ENCODE results near the gene EFNA1.
A peak's percentile ranks its signal among the peaks of the same experiment; 100 is the strongest.

The EFNA1 gene, protein sequence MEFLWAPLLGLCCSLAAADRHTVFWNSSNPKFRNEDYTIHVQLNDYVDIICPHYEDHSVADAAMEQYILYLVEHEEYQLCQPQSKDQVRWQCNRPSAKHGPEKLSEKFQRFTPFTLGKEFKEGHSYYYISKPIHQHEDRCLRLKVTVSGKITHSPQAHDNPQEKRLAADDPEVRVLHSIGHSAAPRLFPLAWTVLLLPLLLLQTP

GRCh38 chr1:155127105-155127966 is at the start of gene EFNA1:
Gene EFNA1, plus strand, starts transcription at chr1:155127876. Its CDS starts 102 bp downstream, at chr1:155127978.
- DNase-seq (ENCODE audit: low read depth) = peak; percentile 31

DNA sequence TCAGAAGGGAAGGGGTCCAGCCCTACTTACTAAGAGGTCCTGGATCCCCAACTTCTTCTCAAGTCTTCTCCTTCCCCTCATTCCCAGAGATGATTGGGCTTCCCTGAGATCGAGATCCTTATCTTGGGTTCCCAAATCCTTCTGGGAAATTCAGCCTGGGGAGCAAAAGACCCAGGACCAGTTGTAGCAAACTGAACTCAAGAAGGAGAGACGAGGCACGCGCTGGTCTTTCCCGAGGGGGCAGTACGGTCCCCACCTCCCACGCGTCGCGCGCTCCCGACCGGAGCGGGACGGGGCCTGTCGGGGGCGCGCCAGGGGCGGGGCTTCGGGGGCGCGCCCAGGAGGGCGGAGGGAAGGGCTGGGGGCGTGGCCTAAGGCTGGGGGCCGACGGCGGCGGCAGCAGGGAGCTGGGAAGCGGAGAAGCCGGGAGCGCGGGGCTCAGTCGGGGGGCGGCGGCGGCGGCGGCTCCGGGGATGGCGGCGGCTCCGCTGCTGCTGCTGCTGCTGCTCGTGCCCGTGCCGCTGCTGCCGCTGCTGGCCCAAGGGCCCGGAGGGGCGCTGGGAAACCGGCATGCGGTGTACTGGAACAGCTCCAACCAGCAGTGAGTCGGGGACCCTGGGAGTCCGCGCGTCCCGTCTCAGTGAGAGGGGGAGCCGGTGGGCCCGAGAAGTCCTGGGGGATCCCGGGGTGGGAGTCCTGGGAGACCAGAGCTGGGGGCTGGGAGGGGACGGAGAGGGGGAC is 49.0 kb upstream of the EFNA1 start, which contains the start of gene EFNA3:
Gene EFNA3, plus strand, starts transcription at position 369 of the 741 bp plus-strand sequence. Its CDS starts 105 bp downstream, at position 474.
- no peak for DNase-seq (ENCODE audit: low read depth)

GRCh38 chr1:155079210-155079486 is 48.5 kb upstream of the EFNA1 start:
- no peak for DNase-seq (ENCODE audit: low read depth)

DNA sequence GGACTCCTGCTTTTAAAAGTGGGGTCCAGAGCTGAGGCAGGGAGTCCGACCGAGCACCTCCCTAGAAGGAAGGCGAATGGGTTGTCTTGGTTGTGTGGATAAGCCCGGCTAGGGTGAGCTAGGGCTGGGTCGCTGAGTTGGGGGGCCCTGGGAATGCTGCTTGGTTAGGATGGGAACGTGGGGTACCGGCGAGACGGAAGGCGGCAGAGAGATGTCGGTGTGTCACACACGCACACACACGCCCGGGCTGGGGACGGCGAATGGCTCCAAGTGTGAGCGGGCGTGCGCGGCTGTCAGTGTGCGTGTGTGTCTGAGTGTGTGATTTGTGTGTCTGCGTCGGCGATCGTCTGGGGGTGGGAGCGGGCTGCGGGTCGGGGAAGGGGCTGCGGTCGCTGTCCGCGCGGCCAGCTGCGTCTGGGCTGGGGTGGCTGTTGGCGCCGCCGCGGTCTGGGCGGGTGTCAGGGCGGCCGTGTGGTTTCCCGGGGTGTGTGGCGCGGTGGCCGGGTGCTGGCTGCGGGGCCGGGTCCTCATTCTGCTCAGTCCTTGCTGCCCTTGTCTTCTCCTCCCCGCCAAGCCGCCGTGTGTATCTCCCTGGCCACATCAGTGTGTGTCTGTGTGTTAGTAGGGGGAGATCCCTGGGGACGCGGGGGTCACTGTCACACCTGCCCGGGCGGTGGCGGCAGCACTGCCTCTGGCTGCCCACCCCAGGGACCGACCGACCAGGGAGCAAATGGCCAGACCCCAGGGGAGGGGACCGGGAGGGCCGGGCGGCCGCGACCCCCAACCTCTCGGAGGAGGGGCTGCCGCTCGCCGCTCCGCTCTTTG is 48.0 kb upstream of the EFNA1 start:
- DNase-seq (ENCODE audit: low read depth) = no peak

DNA sequence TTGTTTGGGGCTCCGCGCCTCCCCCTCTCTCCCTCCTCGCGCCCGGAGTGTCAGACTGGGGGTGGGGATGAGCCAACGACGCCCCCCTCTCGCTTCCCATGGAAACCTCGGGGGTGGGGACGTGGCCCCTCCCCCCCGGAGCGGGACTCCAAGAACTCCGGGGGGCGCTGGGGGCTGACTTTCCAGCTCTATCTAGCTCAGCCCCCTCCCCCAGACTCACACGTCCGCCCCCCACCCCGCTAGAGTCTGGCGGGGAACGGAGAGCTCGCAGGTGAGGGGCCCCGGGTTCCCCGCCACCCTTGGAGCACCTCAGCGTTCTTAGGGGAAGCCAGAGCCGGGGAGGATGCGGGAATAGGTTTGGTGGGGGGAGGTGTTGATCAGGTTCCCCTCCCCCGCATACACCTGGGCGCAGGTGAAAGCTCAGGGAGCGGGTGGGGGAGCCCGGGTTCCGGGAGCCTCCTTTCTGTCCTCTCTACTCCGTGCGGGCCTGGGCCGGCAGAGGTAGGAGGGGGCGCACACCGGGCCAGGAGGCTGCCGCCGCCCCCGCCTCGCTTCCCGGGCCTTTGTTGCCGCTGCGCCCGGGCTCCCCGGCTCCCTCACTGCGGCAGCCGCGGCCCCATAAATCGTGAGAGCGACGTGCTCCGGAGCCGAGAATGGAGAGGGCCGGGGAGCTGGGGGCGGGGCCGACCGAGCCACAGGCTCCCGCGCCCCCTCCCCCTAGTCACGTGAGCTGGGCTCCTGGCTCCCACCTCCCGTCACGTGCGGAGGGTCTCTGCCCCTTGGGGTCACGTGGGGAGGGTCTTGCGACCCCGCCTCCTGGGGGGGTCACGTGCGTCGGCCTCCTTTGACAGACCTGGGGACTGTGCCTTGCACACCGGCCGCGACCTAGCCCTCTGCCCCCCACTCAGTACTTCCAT is 47.1 kb upstream of the EFNA1 start:
- DNase-seq (ENCODE audit: low read depth) = no peak

GRCh38 chr1:155081472-155082300 is 46.0 kb upstream of the EFNA1 start:
- DNase-seq (ENCODE audit: low read depth) = no peak

- DNase-seq (ENCODE audit: low read depth) = no peak
Measured at GRCh38 chr1:155082301-155083051, 45.2 kb upstream of the EFNA1 start.

DNA sequence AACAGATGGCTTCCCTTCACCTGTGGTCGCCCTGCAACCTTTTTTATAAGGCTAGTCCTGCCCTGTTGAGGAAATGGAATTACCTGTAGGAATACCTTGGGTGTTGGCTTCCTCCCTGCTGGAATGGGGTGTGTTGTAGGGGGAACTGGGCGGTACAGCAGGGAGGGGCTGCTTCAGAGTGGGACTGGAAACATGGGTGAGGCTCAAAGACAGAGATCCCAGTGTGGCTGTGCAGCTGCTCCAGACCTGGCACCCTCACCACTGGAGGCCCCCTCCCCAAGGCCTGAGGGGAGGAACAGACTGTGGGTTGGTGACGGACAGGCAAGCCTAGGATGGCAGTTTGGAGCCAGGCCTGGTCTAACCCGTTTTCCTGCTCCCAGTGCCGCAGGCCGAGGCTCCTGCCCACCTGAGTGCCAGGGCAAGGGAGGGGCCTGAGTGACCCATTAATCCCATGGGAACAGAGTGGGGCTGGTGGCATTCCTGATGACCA is 44.6 kb upstream of the EFNA1 start:
- DNase-seq (ENCODE audit: low read depth) = no peak

DNA sequence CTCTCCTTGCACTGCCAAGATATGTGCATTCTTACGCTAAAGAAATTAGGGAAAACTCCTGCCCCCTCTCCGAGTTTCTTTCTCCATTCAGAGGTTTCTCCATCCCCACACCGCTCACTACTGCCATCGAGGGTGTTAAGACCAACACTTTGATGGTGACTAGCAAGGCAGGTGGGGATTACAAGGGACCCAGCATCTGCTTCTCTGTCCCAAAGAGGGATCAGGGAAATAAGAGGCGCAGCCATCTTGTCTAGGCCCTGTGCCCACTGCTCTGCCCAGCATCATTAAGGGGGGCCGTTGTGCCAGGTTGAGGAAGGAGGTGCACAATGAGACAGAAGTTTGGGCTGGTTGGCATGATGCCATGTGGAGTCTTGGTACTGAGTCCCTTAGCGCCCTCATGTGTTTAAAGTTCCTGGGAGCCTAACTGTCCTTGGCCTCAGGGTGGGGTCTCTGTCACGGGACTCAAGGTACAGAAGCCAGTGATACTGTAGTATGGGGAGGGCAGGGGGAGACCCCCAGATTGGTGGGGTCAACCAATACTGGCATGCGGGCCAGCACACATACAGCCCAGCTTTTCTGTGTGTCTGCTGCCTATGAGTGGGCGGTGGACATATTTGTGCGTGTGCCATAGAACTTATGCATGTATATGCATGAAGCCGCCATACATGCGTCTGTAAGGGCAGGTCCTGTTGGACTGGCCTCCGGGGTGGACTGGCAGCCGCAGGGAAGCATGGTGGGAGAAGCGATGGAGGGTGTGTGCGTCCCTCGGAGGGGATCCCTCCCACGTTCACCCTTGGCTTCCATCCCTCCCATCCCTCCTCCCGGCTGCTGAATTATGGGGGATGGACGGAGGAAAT is 43.6 kb upstream of the EFNA1 start:
- DNase-seq (ENCODE audit: low read depth) = no peak

DNA sequence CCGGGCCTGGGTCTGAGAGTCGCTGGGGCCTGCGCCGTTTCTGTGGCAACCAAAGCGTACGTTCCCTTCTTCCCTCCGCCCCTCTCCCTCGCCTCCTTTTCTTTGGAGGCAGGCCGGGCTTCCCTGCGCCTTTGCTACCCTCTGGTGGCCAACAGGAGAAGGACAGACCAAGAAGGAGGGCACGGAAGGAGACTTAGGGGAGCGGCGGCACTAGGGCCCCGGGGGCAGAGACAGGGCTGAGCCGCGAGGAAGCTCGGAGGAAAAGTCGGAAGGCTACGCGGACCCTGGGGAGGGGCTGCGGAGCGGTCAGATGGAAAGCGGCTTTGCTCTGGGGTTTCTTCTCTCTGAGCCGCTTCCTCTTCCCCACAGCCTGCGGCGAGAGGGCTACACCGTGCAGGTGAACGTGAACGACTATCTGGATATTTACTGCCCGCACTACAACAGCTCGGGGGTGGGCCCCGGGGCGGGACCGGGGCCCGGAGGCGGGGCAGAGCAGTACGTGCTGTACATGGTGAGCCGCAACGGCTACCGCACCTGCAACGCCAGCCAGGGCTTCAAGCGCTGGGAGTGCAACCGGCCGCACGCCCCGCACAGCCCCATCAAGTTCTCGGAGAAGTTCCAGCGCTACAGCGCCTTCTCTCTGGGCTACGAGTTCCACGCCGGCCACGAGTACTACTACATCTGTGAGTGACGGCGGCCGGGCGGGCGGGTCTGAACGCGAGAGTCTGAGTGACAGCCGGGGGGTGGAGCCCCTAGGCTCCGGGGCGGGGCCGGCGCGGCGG is 42.8 kb upstream of the EFNA1 start:
- DNase-seq (ENCODE audit: low read depth) = peak; percentile 86

- DNase-seq (ENCODE audit: low read depth) = peak; percentile 63
Measured at GRCh38 chr1:155085504-155086127, 42.1 kb upstream of the EFNA1 start.

DNA sequence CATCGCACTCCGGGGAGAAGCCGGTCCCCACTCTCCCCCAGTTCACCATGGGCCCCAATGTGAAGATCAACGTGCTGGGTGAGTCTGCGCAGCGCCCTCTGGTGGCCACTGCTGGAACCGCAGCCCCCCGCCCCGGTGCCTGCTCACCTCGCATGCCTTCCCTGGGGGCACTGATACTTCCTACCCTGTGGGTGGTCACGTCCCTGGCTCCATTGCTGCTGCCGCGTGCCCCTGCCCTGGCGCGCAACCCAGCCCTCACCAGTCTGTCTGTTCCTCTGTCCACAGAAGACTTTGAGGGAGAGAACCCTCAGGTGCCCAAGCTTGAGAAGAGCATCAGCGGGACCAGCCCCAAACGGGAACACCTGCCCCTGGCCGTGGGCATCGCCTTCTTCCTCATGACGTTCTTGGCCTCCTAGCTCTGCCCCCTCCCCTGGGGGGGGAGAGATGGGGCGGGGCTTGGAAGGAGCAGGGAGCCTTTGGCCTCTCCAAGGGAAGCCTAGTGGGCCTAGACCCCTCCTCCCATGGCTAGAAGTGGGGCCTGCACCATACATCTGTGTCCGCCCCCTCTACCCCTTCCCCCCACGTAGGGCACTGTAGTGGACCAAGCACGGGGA is 41.4 kb upstream of the EFNA1 start:
- peak; percentile 68 for DNase-seq (ENCODE audit: low read depth)

- no peak for DNase-seq (ENCODE audit: low read depth)
Measured at GRCh38 chr1:155086856-155087535, 40.7 kb upstream of the EFNA1 start.

DNA sequence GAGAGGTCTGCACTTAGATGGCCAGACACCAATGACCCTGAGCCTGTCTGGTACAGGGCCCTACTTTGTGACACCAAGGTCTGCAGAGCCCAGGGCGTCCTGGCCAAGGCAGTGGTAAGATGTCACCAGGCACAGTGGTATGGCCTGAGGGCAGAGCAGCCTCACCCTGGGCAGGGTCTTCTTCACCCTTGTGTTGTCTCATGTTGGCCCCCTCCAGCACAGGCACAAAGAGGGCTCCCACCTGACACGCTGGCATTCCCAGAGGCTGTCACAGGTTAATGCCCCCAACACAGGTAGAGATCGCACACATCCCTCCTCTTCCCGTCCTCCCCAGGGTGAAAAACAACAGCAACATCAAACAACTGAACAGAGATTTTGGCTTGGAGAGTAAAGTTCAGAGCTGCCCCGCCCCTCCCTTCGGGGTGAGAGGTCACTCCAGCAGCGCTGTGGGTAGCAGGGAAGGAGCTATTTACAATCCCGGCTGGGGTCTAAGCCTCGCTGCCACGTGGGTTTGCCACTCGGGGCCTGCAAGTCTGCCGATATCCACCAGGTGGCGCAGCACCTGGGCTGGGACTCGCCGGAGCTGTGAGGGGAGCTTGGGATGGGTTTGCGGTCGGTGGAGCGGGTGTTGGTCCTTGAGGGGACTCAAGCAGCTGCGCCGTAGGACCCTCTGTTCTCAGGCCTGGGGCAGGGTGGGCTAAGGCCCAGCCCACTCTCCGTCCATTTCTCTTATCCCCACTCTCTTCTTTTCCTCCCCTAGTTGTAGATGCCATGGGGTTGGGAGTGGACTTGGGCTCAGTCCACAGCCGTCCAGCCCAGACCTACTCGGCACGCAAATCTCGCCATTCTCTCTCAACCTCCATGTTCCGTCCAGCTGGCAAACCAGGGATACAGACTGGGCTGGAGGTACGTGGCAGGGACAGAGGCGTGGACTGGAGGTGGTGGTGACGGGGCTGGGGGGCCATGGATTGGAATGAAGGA is 36.3 kb upstream of the EFNA1 start:
- DNase-seq (ENCODE audit: low read depth) = peak; percentile 70

DNA sequence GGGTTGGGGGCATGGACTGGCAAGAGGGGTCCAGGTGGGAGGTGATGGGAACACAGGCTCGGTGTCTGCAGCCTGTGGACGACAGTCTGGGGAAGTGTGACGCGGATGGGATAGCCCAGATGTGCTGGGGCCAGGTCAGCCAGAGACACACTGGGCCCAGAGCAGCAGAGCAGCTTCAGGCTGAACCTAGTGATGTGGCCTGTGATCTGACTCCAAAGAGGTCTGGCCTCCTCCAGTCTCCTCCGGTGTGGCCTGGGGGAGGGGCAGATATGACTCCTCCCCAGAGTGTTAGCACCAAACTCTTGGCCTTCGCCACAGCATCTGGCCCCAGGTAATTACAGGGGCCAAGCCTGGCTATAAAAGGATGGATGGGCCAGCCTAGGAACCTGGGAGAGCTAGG is 35.5 kb upstream of the EFNA1 start:
- no peak for DNase-seq (ENCODE audit: low read depth)

Measured in stimulated activated CD8-positive, alpha-beta memory T cell treated with anti-CD3 and anti-CD28 coated beads, Interleukin-4, amount 100 ng/mL, for 24 hours (primary cell).